HepG2 (cell line): Measurements from ENCODE around the gene NFX1. TPM values are rescaled to one million over a fixed set of nuclear protein-coding genes. Genes with fewer than 3 reads are reported as not detected.

ENCODE experiments used
- ATAC-seq: fragments of 200-7000 bp; cut with Tn5 transposase; 3 replicates; pipeline ENCODE4 v1.9.1; 2020; ENCODE audit warnings: mild to moderate bottlenecking, moderate library complexity
- BruUV-seq: library from RNA; stranded (reverse); fragments of 400-500 nt; replicated peaks from 2 replicates; lab custom pipeline; 2021; lab: Mats Ljungman, UMichigan
- CTCF ChIA-PET: fragments of 300-600 bp; formaldehyde crosslinking; extraction: SDS; loops from one replicate; lab custom pipeline; 2021; ENCODE audit warnings: low total read pairs, inconsistent platforms, low intra/inter-chr PET ratio; lab: Yijun Ruan, JAX
- POLR2A ChIA-PET: fragments of 350-600 bp; sonication (Branson Sonifier 250); formaldehyde crosslinking; loops from one replicate; lab custom pipeline; 2020; ENCODE audit warnings: antibody characterized with exemption, inconsistent platforms; lab: Yijun Ruan, JAX
- DNase-seq: peaks from one replicate; pipeline ENCODE4 v3.0.0-alpha.2; 2015; ENCODE audit warnings: low spot score
- FAIRE-seq: peaks from 3 replicates; lab custom pipeline; 2011; peaks lifted over from hg19 to GRCh38; lab: Jason Lieb, UNC
- H2AFZ ChIP-seq: one replicate; pipeline ENCODE4 v1.6.1; 2011; ENCODE audit warnings: low read length, inconsistent platforms
- H3K27ac ChIP-seq: fragments of 300-600 bp; 3 replicates; pipeline ENCODE4 v1.8.0; 2011; ENCODE audit warnings: mixed run types, mild to moderate bottlenecking, mixed read lengths, low read length, inconsistent platforms; ENCODE audit not compliant: insufficient read depth; ENCODE audit errors: extremely low read length
- H3K27me3 ChIP-seq, 2 experiments: fragments of 200-600 bp in 1 of 2; 2 replicates in 1 of 2; 3 replicates in 1 of 2; pipeline versions ENCODE4 v1.6.0 to v1.8.0; 2011; ENCODE audit warnings: low read length in 2 of 2, mild to moderate bottlenecking in 2 of 2, moderate library complexity in 2 of 2, inconsistent platforms in 1 of 2; ENCODE audit not compliant: insufficient read depth in 2 of 2, control insufficient read depth in 1 of 2
- H3K36me3 ChIP-seq, 2 experiments: fragments of 200-600 bp in 1 of 2; replicated peaks in 1 of 2; 2 replicates in 1 of 2; 3 replicates in 1 of 2; pipeline versions ENCODE4 v1.5.1 to v1.8.0; 2011; ENCODE audit warnings: low read length in 2 of 2, inconsistent platforms in 1 of 2; ENCODE audit not compliant: insufficient read depth in 2 of 2, control insufficient read depth in 1 of 2
- H3K4me1 ChIP-seq: 2 replicates; pipeline ENCODE4 v1.5.1; 2012; ENCODE audit warnings: low read length, inconsistent platforms; ENCODE audit not compliant: insufficient read depth
- H3K4me2 ChIP-seq: 2 replicates; pipeline ENCODE4 v1.6.0; 2011; ENCODE audit warnings: low read depth, low read length, inconsistent platforms
- H3K4me3 ChIP-seq, 3 experiments: fragments of 200-600 bp in 1 of 3; sonication (generic), shearing (Covaris generic) in 1 of 3; replicated peaks in 1 of 3; 2 replicates each; pipeline ENCODE4 v1.5.1; 2011 to 2016; ENCODE audit warnings: low read length in 3 of 3, inconsistent platforms in 2 of 3, low read depth in 2 of 3, mild to moderate bottlenecking in 2 of 3, control low read depth in 1 of 3, mixed read lengths in 1 of 3; ENCODE audit not compliant: insufficient read depth in 1 of 3
- H3K79me2 ChIP-seq: one replicate; pipeline ENCODE4 v1.6.1; 2011; ENCODE audit warnings: low read length, inconsistent platforms; ENCODE audit not compliant: insufficient read depth
- H3K9ac ChIP-seq: 2 replicates; pipeline ENCODE4 v1.6.0; 2011; ENCODE audit warnings: mild to moderate bottlenecking, low read depth, low read length, inconsistent platforms; ENCODE audit not compliant: insufficient read depth
- H3K9me3 ChIP-seq: 2 replicates; pipeline ENCODE4 v1.5.1; 2012; ENCODE audit warnings: mild to moderate bottlenecking, low read length
- H4K20me1 ChIP-seq: 2 replicates; pipeline ENCODE4 v1.6.0; 2011; ENCODE audit warnings: inconsistent platforms, mild to moderate bottlenecking, low read length, moderate library complexity; ENCODE audit not compliant: insufficient read depth
- AKAP8 ChIP-seq: sonication (generic); formaldehyde crosslinking; IDR thresholded peaks from 2 replicates; pipeline ENCODE4 v1.5.1; 2020; ENCODE audit warnings: mild to moderate bottlenecking, missing genetic modification reagents
- CHD2 ChIP-seq: IDR thresholded peaks from 2 replicates; pipeline ENCODE4 v1.6.1; 2011; ENCODE audit warnings: low read depth, low read length, improper control_type of control experiment
- HDAC6 ChIP-seq: fragments of 200-600 bp; sonication (generic); IDR thresholded peaks from 2 replicates; pipeline ENCODE4 v1.7.0; 2017; ENCODE audit warnings: mild to moderate bottlenecking, antibody characterized with exemption, low read length, low read depth
- HMGXB4 ChIP-seq, 2 experiments: sonication (generic) in 1 of 2; formaldehyde crosslinking in 1 of 2; IDR thresholded peaks; 2 replicates each; pipeline versions ENCODE4 v1.4.0 to v1.6.1; 2018 to 2020; ENCODE audit warnings: missing genetic modification reagents in 2 of 2, borderline replicate concordance in 1 of 2, low read depth in 1 of 2, mild to moderate bottlenecking in 1 of 2, missing biosample characterization in 1 of 2
- HNF4G ChIP-seq, 2 experiments: sonication (generic) in 1 of 2; formaldehyde crosslinking in 1 of 2; IDR thresholded peaks; 2 replicates each; pipeline versions ENCODE4 v1.4.0 to v1.6.1; 2011 to 2020; ENCODE audit warnings: borderline replicate concordance in 2 of 2, low read depth in 2 of 2, mild to moderate bottlenecking in 2 of 2, low read length in 1 of 2, missing genetic modification reagents in 1 of 2, moderate library complexity in 1 of 2
- KDM2A ChIP-seq: sonication (generic); formaldehyde crosslinking; IDR thresholded peaks from 2 replicates; pipeline ENCODE4 v1.4.0; 2020; ENCODE audit warnings: low read depth, missing genetic modification reagents, borderline replicate concordance
- KLF16 ChIP-seq, 2 experiments: sonication (generic) in 1 of 2; formaldehyde crosslinking in 1 of 2; IDR thresholded peaks; 2 replicates each; pipeline versions ENCODE4 v1.6.1 to v1.8.0; 2016 to 2023; ENCODE audit warnings: missing genetic modification reagents in 2 of 2, missing compliant biosample characterization in 1 of 2
- MXD1 ChIP-seq: sonication (generic); formaldehyde crosslinking; IDR thresholded peaks from 2 replicates; pipeline ENCODE4 v1.4.0; 2020; ENCODE audit warnings: mild to moderate bottlenecking, missing genetic modification reagents
- POGK ChIP-seq: sonication (generic); formaldehyde crosslinking; conservative IDR thresholded peaks from 2 replicates; pipeline ENCODE4 v1.8.0; 2022; ENCODE audit warnings: mild to moderate bottlenecking, moderate library complexity, missing genetic modification reagents
- SNRNP70 ChIP-seq: fragments of 200-400 bp; formaldehyde crosslinking; IDR thresholded peaks from 2 replicates; pipeline ENCODE4 v1.6.1; 2017; ENCODE audit warnings: mild to moderate bottlenecking, low read depth, low read length, moderate library complexity
- ZBTB44 ChIP-seq: sonication (generic); formaldehyde crosslinking; IDR thresholded peaks from 2 replicates; pipeline ENCODE4 v1.4.0; 2020; ENCODE audit warnings: missing genetic modification reagents
- ZFYVE20 ChIP-seq: sonication (generic); formaldehyde crosslinking; IDR thresholded peaks from 2 replicates; pipeline ENCODE4 v1.8.0; 2023; ENCODE audit warnings: low read depth, mild to moderate bottlenecking, moderate library complexity, missing genetic modification reagents, borderline replicate concordance
- ZNF280B ChIP-seq: sonication (generic); formaldehyde crosslinking; IDR thresholded peaks from 2 replicates; pipeline ENCODE4 v1.5.0; 2020; ENCODE audit warnings: missing genetic modification reagents, mild to moderate bottlenecking, borderline replicate concordance
- ZNF282 ChIP-seq: fragments of 450-650 bp; IDR thresholded peaks from 2 replicates; pipeline ENCODE4 v1.6.1; 2018; ENCODE audit not compliant: partially characterized antibody
- WGBS: methylation state at CpG from one replicate; pipeline ENCODE4 v1.1.6; 2017; ENCODE audit warnings: low lambda C conversion rate; 5-methylcytosine and 5-hydroxymethylcytosine counted together
- in situ Hi-C: cut with HindIII; loops from 2 replicates; pipeline ENCODE4 v1.10.0; 2017; ENCODE audit warnings: low pct_unique_long_range_greater_than_20kb; ENCODE audit not compliant: extremely low pct_ligation_motif_present
- intact Hi-C: fragments of 100-400 bp; cut with micrococcal nuclease; formaldehyde crosslinking; loops from one replicate; pipeline ENCODE4 v1.10.0; 2022; ENCODE audit not compliant: unreplicated experiment
- polyA plus RNA-seq, 8 experiments: library from polyadenylated mRNA; depleted of rRNA in 3 of 8; stranded (reverse) in 7 of 8; unstranded in 1 of 8; fragments of >200 nt; fragmentation: Illumina TruSeq in 4 of 8; extraction: Trizol in 4 of 8; gene quantifications; 2 replicates each; pipeline versions ENCODE4 v1.2.1 to v1.2.3, GENCODE V29; 2011 to 2016; ENCODE audit warnings: low read depth in 4 of 8, missing spikeins in 1 of 8, mixed read lengths in 1 of 8; ENCODE audit not compliant: insufficient read depth in 1 of 8
- total RNA-seq, 5 experiments: library from RNA; depleted of rRNA; stranded (reverse); fragments of >200 nt; fragmentation: Illumina TruSeq; extraction: Trizol; gene quantifications; 2 replicates each; pipeline ENCODE4 v1.2.3, GENCODE V29; 2016; ENCODE audit warnings: low read depth in 1 of 5

NFX1 gene
- total and polyA plus RNA-seq, 2 of the 13 experiments (the other 11 are each of a cell fraction or from before 2014, with no cell fraction given), result 23.9 to 27.5 TPM

GRCh38 chr9:33288828-33289483 lies 1.4 kb upstream of the NFX1 start:
- ChIA-PET POLR2A (interaction anchor here (1.4 kb wide), 2 partner anchors 36 to 55 kb away, joined by 3 read pairs; no protein-coding TSS in a partner anchor), CTCF (no interaction called here)
- H3K9me3 ChIP-seq, result no peaks in the 10 kb centered on the region
- intact Hi-C loops, result loop anchor here (5.0 kb wide), 1 partner anchor 33 kb away; no protein-coding TSS in a partner anchor
- H3K27ac ChIP-seq, result peak overlapping the region; percentile 85
- H3K9ac ChIP-seq, result peak overlapping the region; percentile 84; the same call in 1 of the 2 replicates
- in situ Hi-C loops, result no loop called here
- H3K4me2 ChIP-seq, result peak overlapping the region; percentile 75
- peaks cover 34% of the 10 kb centered on the region for H3K79me2 ChIP-seq
- BruUV-seq, result no TSS peak
- H3K4me1 ChIP-seq, result peaks cover 49% of the 10 kb centered on the region
- no peak overlapping the region for H2AFZ ChIP-seq
- H4K20me1 ChIP-seq, result no peaks in the 10 kb centered on the region
- peaks cover 0 to 8% of the 10 kb centered on the region in 2 experiments; a peak in 1 of 5 replicates for H3K36me3 ChIP-seq
- 75% methylated on average over 8 of the region's 14 CpGs for WGBS
- FAIRE-seq (no peak), ATAC-seq (no peak), DNase-seq (no peak)
- H3K4me3 ChIP-seq, result peak overlapping the region; percentile 75 to 89 (median 84); a peak in 4 of 6 replicates
- no peaks in the 10 kb centered on the region for H3K27me3 ChIP-seq
- no peak for TF ChIP-seq HNF4G (IDR thresholded peaks at IDR 0.05; ENCODE audit: borderline replicate concordance, low read depth, low read length)
- no peak for TF ChIP-seq HNF4G (CRISPR knock-in tag; IDR thresholded peaks at IDR 0.05; ENCODE audit: borderline replicate concordance, low read depth)
- TF ChIP-seq KLF16 (CRISPR knock-in tag; IDR thresholded peaks at IDR 0.05), result no peak
- TF ChIP-seq KDM2A, result 0 out of 2 replicates have a peak, but pooled peaks have one; percentile 22
- no peak for TF ChIP-seq MXD1 (CRISPR knock-in tag)
- no peak for TF ChIP-seq ZNF282
- no peak for TF ChIP-seq HMGXB4 (CRISPR knock-in tag; IDR thresholded peaks at IDR 0.05; ENCODE audit: borderline replicate concordance in 1 of 2, low read depth in 1 of 2)
- no peak for TF ChIP-seq ZFYVE20 (CRISPR knock-in tag)
- no peak for TF ChIP-seq HDAC6
- TF ChIP-seq ZNF280B, result peak; percentile 58; the same call in 1 of the 2 replicates
- no peak for TF ChIP-seq POGK (CRISPR knock-in tag)
- TF ChIP-seq CHD2, result no peak
- 0 out of 2 replicates have a peak, but pooled peaks have one; percentile 54 for TF ChIP-seq AKAP8 (CRISPR knock-in tag)
- TF ChIP-seq ZBTB44, result no peak
- TF ChIP-seq SNRNP70, result no peak
